HFFc6 (cell line): ENCODE measurements around the gene SLC47A1. TPM values are rescaled to one million over a fixed set of nuclear protein-coding genes. Genes with fewer than 3 reads are reported as not detected.

ENCODE experiments used
- DNase-seq: peaks from one replicate; pipeline ENCODE4 v3.0.0-alpha.2; 2018
- H3K27ac Mint-ChIP-seq: 2 replicates; pipeline ENCODE4 v1.8.0; 2020; ENCODE audit warnings: mild to moderate bottlenecking, mixed read lengths
- H3K27me3 Mint-ChIP-seq: 2 replicates; pipeline ENCODE4 v1.8.0; 2021; ENCODE audit warnings: mild to moderate bottlenecking, moderate library complexity, mixed read lengths; ENCODE audit not compliant: insufficient read depth
- H3K36me3 Mint-ChIP-seq: 2 replicates; pipeline ENCODE4 v1.8.0; 2021; ENCODE audit warnings: low read depth, mixed read lengths
- H3K4me1 Mint-ChIP-seq: 2 replicates; pipeline ENCODE4 v1.8.0; 2020; ENCODE audit warnings: low read depth, mixed read lengths
- H3K4me3 Mint-ChIP-seq: 2 replicates; pipeline ENCODE4 v1.8.0; 2020; ENCODE audit warnings: mild to moderate bottlenecking, moderate library complexity, mixed read lengths
- H3K9me3 Mint-ChIP-seq: 2 replicates; pipeline ENCODE4 v1.8.0; 2020; ENCODE audit warnings: mild to moderate bottlenecking, mixed read lengths
- CTCF ChIP-seq: fragments of 200-600 bp; sonication (generic); IDR thresholded peaks from 2 replicates; pipeline ENCODE4 v1.5.0; 2021; ENCODE audit warnings: antibody characterized with exemption, mild to moderate bottlenecking
- total RNA-seq, 6 experiments: library from RNA; stranded (reverse); fragmentation: NEBNext Ultra II Directional; extraction: Animal tissue kit (Norgen Biotek cat#: 25700); gene quantifications; 2 replicates in 1 of 6; 3 replicates in 5 of 6; pipeline ENCODE4 v1.2.3, GENCODE V29; 2021

Gene SLC47A1
- total RNA-seq, 6 experiments from 2014 or later = 0.14 TPM; not detected in 5

DNA sequence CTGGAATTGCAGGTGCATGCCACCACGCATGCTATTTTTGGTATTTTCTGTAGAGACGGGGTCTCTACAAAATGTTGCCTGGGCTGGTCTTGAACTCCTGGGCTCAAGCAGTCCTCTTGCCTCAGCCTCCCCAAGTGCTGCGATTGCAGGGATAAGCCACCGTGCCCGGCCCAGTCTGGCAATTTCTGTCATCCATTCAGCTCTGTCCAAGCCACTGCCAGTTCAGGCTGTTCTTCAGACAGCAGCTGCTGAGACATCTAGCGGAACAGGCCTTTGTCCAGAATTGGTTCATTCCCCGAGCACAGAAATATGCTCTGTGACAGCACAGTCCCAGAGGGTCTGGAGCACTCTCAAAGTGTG is 5.4 kb downstream of the SLC47A1 start:
- no peak for TF ChIP-seq CTCF
- peaks cover 37% of the 10 kb centered on the region for H3K27me3 Mint-ChIP-seq
- no peak overlapping the region for H3K4me3 Mint-ChIP-seq
- H3K36me3 Mint-ChIP-seq = no peaks in the 10 kb centered on the region
- no peaks in the 10 kb centered on the region for H3K4me1 Mint-ChIP-seq
- DNase-seq = no peak
- H3K27ac Mint-ChIP-seq = no peak overlapping the region
- H3K9me3 Mint-ChIP-seq = no peaks in the 10 kb centered on the region

GRCh38 chr17:19539841-19540311 is 6.2 kb downstream of the SLC47A1 start:
- H3K4me1 Mint-ChIP-seq = no peaks in the 10 kb centered on the region
- H3K4me3 Mint-ChIP-seq = no peak overlapping the region
- no peak overlapping the region for H3K27ac Mint-ChIP-seq
- no peak for TF ChIP-seq CTCF
- H3K9me3 Mint-ChIP-seq = no peaks in the 10 kb centered on the region
- no peaks in the 10 kb centered on the region for H3K36me3 Mint-ChIP-seq
- no peak for DNase-seq
- H3K27me3 Mint-ChIP-seq = peaks cover 30% of the 10 kb centered on the region

DNA sequence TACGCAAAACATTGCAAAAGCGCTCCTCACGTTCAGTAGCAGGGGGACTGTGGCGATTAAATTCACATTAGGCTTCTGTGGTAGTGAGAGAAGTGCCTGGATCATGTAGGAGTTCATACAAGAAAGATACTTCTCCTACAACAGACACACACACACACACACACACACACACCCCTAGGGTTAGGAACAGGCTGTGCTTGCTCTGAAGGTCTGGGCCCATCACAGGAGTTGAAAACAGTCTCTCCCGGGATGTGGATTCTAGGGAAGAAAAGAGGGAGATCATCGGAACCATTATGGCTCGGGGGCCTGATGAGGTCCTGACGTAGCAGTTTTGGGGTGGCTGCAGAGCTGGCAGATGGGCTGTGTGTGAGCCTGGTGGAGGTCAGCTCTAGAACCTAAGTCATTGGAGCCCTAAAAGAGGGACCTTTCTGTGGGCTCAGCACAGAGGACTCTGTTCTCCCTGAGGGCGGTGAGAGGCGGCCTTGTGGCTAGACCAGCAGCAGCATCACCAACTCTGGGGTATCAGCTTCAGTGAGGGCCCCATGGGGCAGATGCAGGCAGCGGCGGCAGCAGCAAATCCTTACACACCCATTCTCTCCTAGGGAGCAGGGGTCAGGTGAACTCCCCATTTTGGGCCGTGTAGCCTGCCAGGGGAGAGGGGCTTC is 7.2 kb downstream of the SLC47A1 start:
- H3K27me3 Mint-ChIP-seq = peaks cover 25% of the 10 kb centered on the region
- no peaks in the 10 kb centered on the region for H3K36me3 Mint-ChIP-seq
- H3K27ac Mint-ChIP-seq = no peak overlapping the region
- no peak for TF ChIP-seq CTCF
- H3K4me3 Mint-ChIP-seq = no peak overlapping the region
- H3K4me1 Mint-ChIP-seq = no peaks in the 10 kb centered on the region
- H3K9me3 Mint-ChIP-seq = no peaks in the 10 kb centered on the region
- DNase-seq = no peak

DNA sequence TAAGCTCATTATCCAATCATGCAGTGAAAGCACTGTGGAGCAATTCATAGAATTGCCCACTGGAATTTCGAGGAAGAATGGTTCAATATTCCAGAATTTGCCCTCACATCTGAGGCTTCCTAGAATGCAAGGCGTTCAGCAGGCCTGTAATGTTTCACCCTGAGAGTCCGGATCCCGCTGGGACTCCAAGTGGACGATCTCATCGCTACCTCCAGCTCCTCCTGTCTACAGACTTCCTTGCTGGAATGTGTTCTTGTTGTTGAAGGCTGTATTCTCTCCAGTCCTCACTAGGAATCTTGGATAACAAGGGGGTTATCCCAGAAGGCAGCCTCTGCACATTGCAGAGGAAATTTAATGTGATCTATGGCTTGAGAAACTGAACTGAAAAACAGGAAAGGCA is 7.8 kb downstream of the SLC47A1 start:
- H3K9me3 Mint-ChIP-seq = no peaks in the 10 kb centered on the region
- no peaks in the 10 kb centered on the region for H3K4me1 Mint-ChIP-seq
- no peaks in the 10 kb centered on the region for H3K36me3 Mint-ChIP-seq
- H3K4me3 Mint-ChIP-seq = no peak overlapping the region
- no peak for TF ChIP-seq CTCF
- H3K27me3 Mint-ChIP-seq = peaks cover 25% of the 10 kb centered on the region
- no peak overlapping the region for H3K27ac Mint-ChIP-seq
- no peak for DNase-seq

- Mint-ChIP-seq H3K27me3 (peaks cover 25% of the 10 kb centered on the region), H3K4me1 (no peaks in the 10 kb centered on the region), H3K9me3 (no peaks in the 10 kb centered on the region), H3K36me3 (no peaks in the 10 kb centered on the region), H3K27ac (no peak overlapping the region), H3K4me3 (no peak overlapping the region)
- no peak for DNase-seq
- TF ChIP-seq CTCF = no peak
These were observed 8.6 kb downstream of the SLC47A1 start for GRCh38 chr17:19542247-19542646.
